Prostate gland (tissue), 2 donors: ENCODE measurements around the gene ARL15.

ENCODE experiments used
- CTCF ChIP-seq, 4 experiments: fragments of 200-600 bp in 2 of 4; fragments of 450-650 bp in 2 of 4; sonication (generic) in 2 of 4; IDR thresholded peaks; 1 replicate in 3 of 4; 2 replicates in 1 of 4; pipeline ENCODE4 v1.5.1; 2016 to 2019; ENCODE audit warnings: antibody characterized with exemption in 4 of 4, mild to moderate bottlenecking in 2 of 4, moderate library complexity in 2 of 4
- POLR2A ChIP-seq: fragments of 450-650 bp; IDR thresholded peaks from one replicate; pipeline ENCODE4 v1.6.1; 2016; ENCODE audit warnings: antibody characterized with exemption, mild to moderate bottlenecking
- POLR2AphosphoS5 ChIP-seq: sonication (generic); formaldehyde crosslinking; IDR thresholded peaks from one replicate; pipeline ENCODE4 v1.6.1; 2017; ENCODE audit warnings: antibody characterized with exemption

GRCh38 chr5:54221135-54221534 is 89.2 kb downstream of the ARL15 start:
- TF ChIP-seq CTCF (IDR thresholded peaks at IDR 0.05) = no peak
- no peak for TF ChIP-seq POLR2AphosphoS5
- TF ChIP-seq POLR2A = no peak
